ENCODE measurements around the gene SOX11. TPM values are rescaled to one million over a fixed set of nuclear protein-coding genes. Genes with fewer than 3 reads are reported as not detected.
A peak's percentile ranks its signal among the peaks of the same experiment; 100 is the strongest.

SOX11 gene
- total and polyA plus RNA-seq, 2 of the 8 experiments (the other 6 are each of a cell fraction or from before 2014, with no cell fraction given): 9.0 to 55.6 TPM

GRCh38 chr2:5696404-5696944, 4.3 kb downstream of the SOX11 start:
- Histone ChIP-seq H3K56ac (replicated peaks; ENCODE audit: insufficient read length, low read depth, low read length) (peak overlapping the region; percentile 85), H3K4me3 (ENCODE audit: extremely low read depth in 1 of 4, insufficient read depth in 2 of 4, low read depth in 3 of 4, low read length in 4 of 4) (peak overlapping the region; percentile 75 to 100 (median 86)), H3K4me1 (replicated peaks in 1 of 4; ENCODE audit: control insufficient read depth in 3 of 4, insufficient read depth in 4 of 4, low read length in 3 of 4) (peaks cover 0 to 14% (median 4%) of the 10 kb centered on the region in 4 experiments; a peak in 5 of 7 replicates), H3K23me2 (ENCODE audit: low read depth, low read length) (peaks cover 26% of the 10 kb centered on the region), H3K27me3 (replicated peaks in 1 of 4; ENCODE audit: control insufficient read depth in 3 of 4, extremely low read depth in 1 of 4, insufficient read depth in 3 of 4, low read length in 3 of 4) (no peaks in the 10 kb centered on the region), H3K14ac (ENCODE audit: insufficient read length) (no peak overlapping the region), H4K20me1 (replicated peaks in 1 of 2; ENCODE audit: control insufficient read depth in 1 of 2, insufficient read depth in 2 of 2, low read length in 2 of 2) (peaks cover 22% of the 10 kb centered on the region in 2 experiments), H4K8ac (ENCODE audit: extremely low read depth, insufficient read depth, low read length) (peak overlapping the region; percentile 88), H3K9ac (replicated peaks in 1 of 4; ENCODE audit: extremely low read depth in 1 of 4, low read depth in 3 of 4, low read length in 3 of 4) (peak overlapping the region; percentile 54 to 93 (median 79)), H3K4me2 (ENCODE audit: insufficient read depth in 1 of 2, low read depth in 2 of 2, low read length in 2 of 2) (peak overlapping the region; percentile 77 to 96), H3K23ac (ENCODE audit: insufficient read length) (no peak overlapping the region), H3K36me3 (ENCODE audit: control insufficient read depth in 2 of 4, insufficient read depth in 4 of 4, low read length in 3 of 4) (peaks cover 0 to 18% (median 2%) of the 10 kb centered on the region in 4 experiments; a peak in 3 of 8 replicates), H3K27ac (ENCODE audit: low read depth, low read length) (peak overlapping the region; percentile 65; the same call in 1 of the 2 replicates), H2AFZ (ENCODE audit: low read length) (no peak overlapping the region), H4K5ac (ENCODE audit: insufficient read length, low read depth, low read length) (peak overlapping the region; percentile 56), H2BK20ac (ENCODE audit: low read length) (no peak overlapping the region), H2BK12ac (ENCODE audit: low read depth, low read length) (no peak overlapping the region), H3K4ac (replicated peaks; ENCODE audit: insufficient read length, low read depth, low read length) (no peak overlapping the region), H2BK5ac (ENCODE audit: low read depth, low read length) (peak overlapping the region; percentile 88), H4K91ac (replicated peaks; ENCODE audit: insufficient read length, low read length) (peak overlapping the region; percentile 97), H3K79me2 (ENCODE audit: control insufficient read depth in 1 of 2, insufficient read depth in 2 of 2, low read length in 2 of 2) (peaks cover 12 to 81% of the 10 kb centered on the region in 2 experiments), H2BK15ac (ENCODE audit: low read length) (no peak overlapping the region), H3K9me3 (ENCODE audit: insufficient read depth in 2 of 2, low read depth in 1 of 2, low read length in 1 of 2) (no peaks in the 10 kb centered on the region), H2BK120ac (replicated peaks; ENCODE audit: low read depth, low read length) (no peak overlapping the region), H2AK5ac (ENCODE audit: low read depth, low read length) (no peak overlapping the region), H3K79me1 (ENCODE audit: low read depth, low read length) (no peaks in the 10 kb centered on the region; the same call in 1 of the 2 replicates), H3K18ac (ENCODE audit: extremely low read depth, low read length) (peak overlapping the region; percentile 71)
- CTCF ChIA-PET (ENCODE audit: partially characterized antibody): no interaction called here
- FAIRE-seq (no peak), DNase-seq (ENCODE audit: low read depth in 1 of 2, low spot score in 2 of 2) (peak in 1 of 2 experiments; percentile 79)
- POLR2A ChIA-PET (ENCODE audit: partially characterized antibody): interaction anchor here (0.8 to 2.2 kb wide), 10 partner anchors 10 to 323 kb away, joined by 3 to 9 read pairs (median 4); no protein-coding TSS in a partner anchor
- WGBS, 2 experiments (ENCODE audit: extremely low coverage in 1 of 2, insufficient coverage in 1 of 2, insufficient read length in 1 of 2, insufficient replicate concordance in 2 of 2, low coverage in 1 of 2, low lambda C conversion rate in 2 of 2, missing lambda C conversion rate in 1 of 2): 2% methylated on average over 20 of the region's 65 CpGs; no CpG with 5 or more reads in 1 of the 2 experiments
- TF ChIP-seq FOSL1 (IDR thresholded peaks at IDR 0.05; ENCODE audit: insufficient read depth, low read depth, low read length) (no peak), SIN3A (conservative IDR thresholded peaks at IDR 0.05 in 1 of 2, IDR thresholded peaks at IDR 0.05 in 1 of 2; ENCODE audit: low read depth in 1 of 2, low read length in 2 of 2) (no peak), EGR1 (IDR thresholded peaks at IDR 0.05; ENCODE audit: borderline replicate concordance, low read depth, low read length) (no peak), ZNF274 (IDR thresholded peaks at IDR 0.05; ENCODE audit: borderline replicate concordance, extremely low read depth, low read length) (no peak), PHF8 (conservative IDR thresholded peaks at IDR 0.05; ENCODE audit: low read depth, low read length) (no peak), USF2 (IDR thresholded peaks at IDR 0.05; ENCODE audit: low read length) (no peak), SUZ12 (IDR thresholded peaks at IDR 0.05; ENCODE audit: low read length) (no peak), TBP (IDR thresholded peaks at IDR 0.05; ENCODE audit: low read depth, low read length) (no peak), TAF7 (optimal IDR thresholded peaks at IDR 0.05; ENCODE audit: borderline replicate concordance, low read depth, low read length) (no peak), MAFK (IDR thresholded peaks at IDR 0.05; ENCODE audit: low read depth, low read length) (no peak), MAX (IDR thresholded peaks at IDR 0.05) (peak; percentile 78)
